ENCODE measurements around the gene CLIC2.

GRCh38 chrX:155263854-155264628 lies 70.4 kb downstream of the CLIC2 start, which contains the start of gene RAB39B:
- TF ChIP-seq CTCF (IDR thresholded peaks at IDR 0.05 in 2 of 3, conservative IDR thresholded peaks at IDR 0.05 in 1 of 3; ENCODE audit: control insufficient read depth in 2 of 3, extremely low read depth in 1 of 3, insufficient read depth in 1 of 3, low read depth in 3 of 3, low read length in 3 of 3): peak in 1 of 3 experiments; percentile 7; a peak in 1 of 6 replicates
- TF ChIP-seq RAD51 (IDR thresholded peaks at IDR 0.05): no peak
- no peak for TF ChIP-seq FOXK2 (IDR thresholded peaks at IDR 0.05)
- TF ChIP-seq ATF3 (IDR thresholded peaks at IDR 0.05; ENCODE audit: borderline replicate concordance, extremely low read depth, low read depth, low read length): no peak
- TF ChIP-seq PBX3 (IDR thresholded peaks at IDR 0.05; ENCODE audit: insufficient replicate concordance, low read depth, low read length): no peak
- TF ChIP-seq IKZF1 (conservative IDR thresholded peaks at IDR 0.05): peak; percentile 48; the same call in 1 of the 2 replicates
- TF ChIP-seq EZH2 (IDR thresholded peaks at IDR 0.05; ENCODE audit: borderline replicate concordance, control insufficient read depth, low read depth, low read length): no peak
- no peak for TF ChIP-seq ATF2 (IDR thresholded peaks at IDR 0.05; ENCODE audit: low read length)
